Right lobe of liver (tissue), 4 donors: ENCODE data around the gene MAP3K4.
"Not testable (repeated sequence)": the region's sequence is repeated elsewhere in the genome, so short reads cannot be mapped to it uniquely, and the experiment has no call there.

Experiments
- CTCF ChIP-seq, 4 donors: fragments of 200-600 bp in 3 of 4; fragments of 450-650 bp in 1 of 4; IDR thresholded peaks; one replicate each; pipeline versions ENCODE4 v1.5.1 to v1.8.0; 2016 to 2022; ENCODE audit warnings: antibody characterized with exemption in 4 of 4, mild to moderate bottlenecking in 2 of 4
- POLR2A ChIP-seq: fragments of 450-650 bp; IDR thresholded peaks from one replicate; pipeline ENCODE4 v1.6.1; 2017; ENCODE audit warnings: antibody characterized with exemption, mild to moderate bottlenecking
- donor health status: DM: no; HTN: no; CAD: no.
- donor health status: DM: no; HTN: no; CAD: no.
- donor health status: DM: no; HTN: yes; CAD: no.

GRCh38 chr6:160983377-160983948 lies 8.1 kb upstream of the MAP3K4 start:
- not testable (repeated sequence) for TF ChIP-seq CTCF (IDR thresholded peaks at IDR 0.05); POLR2A
